Activated CD4-positive, alpha-beta T cell treated with anti-CD3 and anti-CD28 coated beads, Interleukin-2, amount 50 U/mL, for 16 hours (primary cell): ENCODE data around the gene BCAS4.

ENCODE experiments used
- DNase-seq: peaks from one replicate; pipeline ENCODE4 v3.0.0-alpha.2; 2020

Gene BCAS4

DNA sequence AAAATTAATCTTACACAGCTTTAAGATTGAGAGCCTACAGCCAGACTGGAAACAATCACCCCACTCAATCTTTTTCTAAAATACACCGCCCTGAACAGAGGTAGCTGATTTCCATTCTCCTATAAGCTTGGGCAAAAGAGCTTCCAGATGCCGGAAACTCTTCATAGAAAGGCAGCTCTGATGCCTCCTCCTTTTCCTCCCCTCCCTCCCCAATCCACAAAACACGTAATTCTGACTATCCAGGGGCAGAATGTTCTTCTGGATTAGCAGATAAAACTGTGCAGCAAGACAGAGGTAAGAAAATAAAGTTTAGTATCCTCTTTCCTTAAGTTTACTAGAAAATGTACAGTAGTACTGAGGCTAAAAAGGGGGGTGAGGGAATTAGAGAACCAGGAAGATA, 120.6 kb downstream of the BCAS4 start:
- no peak for DNase-seq

DNA sequence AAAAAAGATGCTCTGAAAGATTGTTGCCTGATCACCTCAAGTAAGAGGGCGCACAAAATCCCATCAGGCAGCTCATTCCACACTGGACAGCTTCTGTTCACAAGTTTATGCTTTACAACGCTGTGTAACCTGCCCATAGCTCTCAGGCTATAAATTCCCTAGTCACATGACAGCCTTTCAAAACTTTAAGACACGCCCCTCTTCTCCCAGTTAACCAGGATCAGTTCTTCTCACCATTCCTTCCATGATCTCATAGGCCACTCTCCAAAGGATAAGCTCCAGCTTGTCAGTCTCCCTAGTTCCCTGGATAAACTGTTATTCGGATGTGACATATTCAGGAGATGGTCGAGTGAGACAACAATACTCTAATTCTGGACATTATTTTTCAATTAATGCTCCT, 121.4 kb downstream of the BCAS4 start:
- no peak for DNase-seq

DNA sequence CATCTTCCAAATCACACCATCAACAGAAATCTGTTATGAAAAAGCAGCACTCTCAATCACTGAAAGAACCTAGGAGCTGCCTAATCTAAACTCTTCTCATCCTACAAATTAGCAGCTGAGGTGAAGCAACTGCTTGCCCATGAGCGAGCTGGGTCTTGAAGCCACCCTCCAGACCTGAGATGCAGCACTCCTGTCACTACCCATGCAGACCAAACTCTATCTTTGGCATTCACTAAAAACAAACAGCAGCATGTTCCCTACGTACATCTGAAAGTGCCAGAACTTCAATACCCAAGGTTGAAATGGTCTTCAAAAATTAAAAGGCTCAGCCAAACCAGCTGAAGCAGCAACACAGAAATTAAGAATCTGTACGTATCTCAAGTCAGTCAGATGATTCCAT, 122.1 kb downstream of the BCAS4 start:
- DNase-seq, result no peak

DNA sequence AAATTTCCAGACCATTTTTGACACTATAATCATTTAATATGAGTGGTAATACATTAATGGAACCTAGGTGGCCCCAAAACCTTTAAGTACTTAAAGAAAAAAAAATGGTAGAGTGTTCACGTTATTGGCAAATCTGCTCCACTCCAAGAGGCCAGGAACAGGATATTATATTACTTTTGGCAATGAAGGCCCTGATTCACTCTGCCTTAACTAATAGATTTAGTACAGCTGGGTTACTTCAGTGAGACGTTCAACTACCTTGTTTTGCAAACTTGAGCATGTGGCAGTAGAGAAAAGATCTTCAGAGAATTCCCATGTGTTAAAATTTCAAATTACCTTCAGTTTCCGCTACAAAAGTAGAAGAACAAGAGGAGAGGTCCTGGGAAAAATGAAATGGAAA, 123.5 kb downstream of the BCAS4 start:
- DNase-seq, result no peak

DNA sequence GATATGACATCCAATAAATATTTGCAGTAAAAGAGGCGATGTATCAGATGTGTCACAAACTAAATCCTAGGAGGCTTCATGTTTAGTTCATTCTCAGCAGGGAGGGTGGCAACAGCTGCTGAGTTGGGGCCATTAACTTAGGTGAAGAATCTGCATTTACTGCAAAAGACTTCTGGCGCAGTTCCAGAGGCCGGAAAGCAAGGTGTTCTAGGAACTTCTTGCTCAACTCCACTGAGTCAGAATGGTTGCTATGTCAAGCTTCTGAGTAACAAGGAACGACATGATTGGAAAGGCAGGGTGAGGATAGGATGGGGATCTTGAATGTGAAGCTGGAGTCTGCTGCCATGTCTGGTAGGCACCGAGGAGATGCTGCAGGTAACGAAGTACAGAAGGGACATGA, 124.7 kb downstream of the BCAS4 start:
- no peak for DNase-seq

DNA sequence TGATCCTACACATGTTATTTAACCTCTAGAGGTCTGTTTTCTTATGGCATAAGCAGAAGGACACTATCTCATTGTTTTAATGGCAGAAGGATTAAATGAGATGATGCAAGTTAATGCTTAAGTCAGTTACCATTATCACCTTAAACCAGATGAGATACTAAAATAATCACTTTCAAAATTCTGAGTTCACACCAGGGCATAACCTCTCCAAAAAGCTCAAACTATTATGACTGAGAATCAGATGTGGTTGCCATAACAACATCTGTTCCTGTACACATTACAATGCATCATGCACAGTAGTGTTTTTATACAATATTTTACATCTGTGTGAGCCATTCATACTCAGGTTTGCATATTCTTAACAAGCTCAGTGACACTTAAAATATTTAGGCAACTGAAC, 126.1 kb downstream of the BCAS4 start:
- DNase-seq, result peak; percentile 31

DNA sequence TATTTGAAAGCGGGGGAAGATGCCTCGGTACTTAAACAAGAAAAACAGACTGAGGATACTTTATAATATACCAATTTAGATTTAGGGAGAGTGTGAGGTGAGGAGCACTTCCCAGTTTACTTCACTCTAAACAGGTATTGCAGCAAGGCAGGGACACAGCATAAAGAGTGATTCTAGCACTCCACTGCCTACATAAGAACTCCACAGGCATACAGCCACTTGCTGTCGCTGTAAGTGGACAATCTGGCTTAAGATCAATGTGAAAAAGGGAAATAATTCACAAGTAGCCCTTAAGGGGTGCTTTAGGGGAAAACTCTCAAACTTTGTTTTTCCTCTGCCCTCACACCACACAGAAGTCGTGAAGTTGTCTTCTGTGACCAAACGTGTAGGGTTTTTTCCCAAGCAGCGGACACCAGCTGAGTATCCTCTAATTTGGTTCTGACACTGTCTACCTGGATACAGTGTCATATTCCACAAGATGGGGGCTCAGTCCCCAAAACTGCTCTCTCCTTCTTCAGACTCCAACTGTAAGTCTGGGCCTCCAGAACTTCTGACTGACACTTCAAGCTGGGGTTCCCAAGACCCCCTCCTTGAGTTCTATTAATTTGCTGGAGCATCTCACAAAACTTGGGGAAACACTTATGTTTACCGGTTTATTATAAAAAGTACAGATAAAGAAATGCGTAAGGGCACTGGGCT, 127.1 kb downstream of the BCAS4 start:
- DNase-seq, result no peak

DNA sequence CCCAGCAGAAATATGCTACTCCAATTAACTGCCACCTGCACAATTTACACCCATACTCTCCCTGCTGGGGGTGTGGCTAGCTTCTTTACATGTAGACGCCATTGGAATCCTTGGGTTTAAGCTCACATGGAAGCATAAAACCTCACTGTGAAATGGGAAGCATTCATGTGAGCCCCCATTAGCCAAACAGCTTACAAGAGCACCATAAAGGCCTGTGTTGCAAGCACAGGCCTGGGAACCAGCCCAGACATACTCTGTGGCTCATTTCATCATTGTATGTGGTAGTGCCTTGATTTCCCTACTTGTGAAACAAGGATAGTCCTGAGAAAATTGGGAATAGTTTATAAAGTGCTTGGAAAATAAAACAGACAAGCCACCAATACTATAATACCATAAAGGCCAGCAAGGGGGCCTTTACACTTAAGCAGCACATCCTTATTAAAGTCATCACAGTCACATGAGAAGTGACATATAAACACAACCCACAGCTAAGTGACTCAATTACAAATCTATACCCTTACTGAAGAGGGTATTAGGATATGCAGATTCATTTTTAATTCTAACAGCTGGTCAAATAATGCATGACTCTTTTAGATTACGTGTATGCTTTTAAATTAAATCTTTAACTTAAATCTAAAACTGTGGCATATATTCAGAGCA, 129.5 kb downstream of the BCAS4 start:
- no peak for DNase-seq

DNA sequence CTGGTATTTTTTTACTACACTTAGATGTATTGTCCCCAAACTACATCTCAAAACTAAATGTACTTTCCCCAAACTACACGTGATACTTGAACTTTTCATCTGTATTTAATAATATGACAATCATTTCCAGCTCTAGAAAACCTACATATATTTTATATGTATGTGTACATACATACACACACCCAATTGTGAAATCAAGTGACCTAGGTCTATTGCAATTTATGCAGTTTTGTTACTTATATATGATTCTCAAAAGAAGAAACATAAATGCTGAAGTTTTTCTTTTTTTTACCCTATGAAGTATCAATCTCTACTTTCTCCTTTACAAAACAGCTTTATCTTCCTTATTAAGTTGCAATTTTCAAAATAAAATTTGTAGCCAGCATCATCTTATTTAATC, 131.7 kb downstream of the BCAS4 start:
- DNase-seq, result no peak
